Panc1 (cell line): ENCODE results near the gene LGR5. TPM values are rescaled to one million over a fixed set of nuclear protein-coding genes. Genes with fewer than 3 reads are reported as not detected.

ENCODE experiments used
- ATAC-seq: fragments of 200-7000 bp; cut with Tn5 transposase; 2 replicates; pipeline ENCODE4 v1.9.1; 2020; ENCODE audit warnings: mild to moderate bottlenecking, moderate library complexity
- BruUV-seq: library from RNA; stranded (reverse); fragments of 400-500 nt; replicated peaks from 2 replicates; lab custom pipeline; 2021; lab: Mats Ljungman, UMichigan
- CTCF ChIA-PET: fragments of 300-600 bp; sonication (Branson Sonifier 250); formaldehyde crosslinking; loops from one replicate; lab custom pipeline; 2022; ENCODE audit warnings: antibody characterized with exemption; lab: Charles Lee
- POLR2A ChIA-PET: fragments of 300-600 bp; sonication (Branson Sonifier 250); formaldehyde crosslinking; loops from one replicate; lab custom pipeline; 2022; ENCODE audit warnings: antibody characterized with exemption; lab: Charles Lee
- DNase-seq: peaks from one replicate; pipeline ENCODE4 v3.0.0-alpha.2; 2010; ENCODE audit warnings: low read depth, low spot score
- H3K27ac ChIP-seq: 2 replicates; pipeline ENCODE4 v1.5.1; 2011; ENCODE audit warnings: mild to moderate bottlenecking, low read length, inconsistent platforms
- H3K27me3 ChIP-seq: fragments of 200-500 bp; sonication (Bioruptor generic); 2 replicates; pipeline ENCODE4 v1.6.0; 2014; ENCODE audit warnings: low read length, inconsistent platforms; ENCODE audit not compliant: control insufficient read depth, insufficient read depth
- H3K36me3 ChIP-seq: fragments of 200-500 bp; sonication (Bioruptor generic); 2 replicates; pipeline ENCODE4 v1.5.1; 2014; ENCODE audit warnings: inconsistent platforms, mild to moderate bottlenecking, low read length, moderate library complexity; ENCODE audit not compliant: control insufficient read depth, insufficient read depth
- H3K4me1 ChIP-seq: 2 replicates; pipeline ENCODE4 v1.5.1; 2011; ENCODE audit warnings: inconsistent platforms, mild to moderate bottlenecking, low read length, moderate library complexity; ENCODE audit not compliant: control insufficient read depth, insufficient read depth
- H3K4me3 ChIP-seq, 2 experiments: 2 replicates each; pipeline ENCODE4 v1.5.1; 2011 to 2012; ENCODE audit warnings: low read depth in 2 of 2, low read length in 2 of 2, mild to moderate bottlenecking in 2 of 2, inconsistent platforms in 1 of 2, moderate library complexity in 1 of 2
- H3K9me3 ChIP-seq: fragments of 200-500 bp; sonication (Bioruptor generic); 2 replicates; pipeline ENCODE4 v1.5.1; 2014; ENCODE audit warnings: low read depth, mild to moderate bottlenecking, inconsistent platforms, low read length, moderate library complexity; ENCODE audit not compliant: control insufficient read depth, insufficient read depth
- CTCF ChIP-seq: fragments of 450-650 bp; IDR thresholded peaks from 2 replicates; pipeline ENCODE4 v1.5.1; 2017; ENCODE audit warnings: mild to moderate bottlenecking
- POLR2AphosphoS5 ChIP-seq: IDR thresholded peaks from 2 replicates; pipeline ENCODE4 v1.6.1; 2012; ENCODE audit warnings: mild to moderate bottlenecking, low read depth, low read length, moderate library complexity
- REST ChIP-seq, 2 experiments: IDR thresholded peaks; 2 replicates each; pipeline ENCODE4 v1.6.1; 2011 to 2012; ENCODE audit warnings: low read depth in 2 of 2, control low read depth in 1 of 2, low read length in 1 of 2, mild to moderate bottlenecking in 1 of 2, moderate library complexity in 1 of 2; ENCODE audit not compliant: insufficient read depth in 1 of 2
- SIN3A ChIP-seq: IDR thresholded peaks from 2 replicates; pipeline ENCODE4 v1.6.1; 2012; ENCODE audit warnings: low read depth, mild to moderate bottlenecking, low read length, moderate library complexity, borderline replicate concordance; ENCODE audit not compliant: insufficient read depth
- TCF7L2 ChIP-seq: IDR thresholded peaks from 2 replicates; pipeline ENCODE4 v1.6.1; 2011; ENCODE audit warnings: mild to moderate bottlenecking, low read depth, low read length, inconsistent platforms
- in situ Hi-C: cut with HindIII; loops from 2 replicates; pipeline ENCODE4 v1.10.0; 2016; ENCODE audit warnings: low sequenced_read_pairs, low pct_unique_long_range_greater_than_20kb
- intact Hi-C: fragments of 100-400 bp; cut with micrococcal nuclease; formaldehyde crosslinking; loops from one replicate; pipeline ENCODE4 v1.10.0; 2022; ENCODE audit not compliant: unreplicated experiment
- total RNA-seq: library from RNA; stranded (reverse); gene quantifications from one replicate; pipeline ENCODE4 v1.2.1, GENCODE V29; 2021; ENCODE audit not compliant: unreplicated experiment

LGR5 gene
- total RNA-seq, 1 experiment from 2014 or later = 1.9 TPM

GRCh38 chr12:71405884-71406283 is 33.7 kb upstream of the LGR5 start:
- no TSS peak for BruUV-seq
- no peak for TF ChIP-seq TCF7L2
- no peak for TF ChIP-seq REST (IDR thresholded peaks at IDR 0.05; ENCODE audit: insufficient read depth in 1 of 2, low read depth in 2 of 2, low read length in 1 of 2)
- no peak for TF ChIP-seq CTCF
- TF ChIP-seq SIN3A = no peak
- TF ChIP-seq POLR2AphosphoS5 = no peak
- H3K36me3 ChIP-seq = no peaks in the 10 kb centered on the region
- ATAC-seq = no peak
- POLR2A ChIA-PET = no interaction called here
- no peak overlapping the region for H3K4me3 ChIP-seq
- no peaks in the 10 kb centered on the region for H3K9me3 ChIP-seq
- no peaks in the 10 kb centered on the region for H3K27me3 ChIP-seq
- in situ Hi-C loops (no loop called here), intact Hi-C loops (no loop called here)
- CTCF ChIA-PET = no interaction called here
- H3K27ac ChIP-seq = no peak overlapping the region
- DNase-seq = no peak
- no peaks in the 10 kb centered on the region for H3K4me1 ChIP-seq

- BruUV-seq = no TSS peak
- H3K27ac ChIP-seq = no peak overlapping the region
- H3K36me3 ChIP-seq = no peaks in the 10 kb centered on the region
- in situ Hi-C loops = no loop called here
- DNase-seq = no peak
- no peak overlapping the region for H3K4me3 ChIP-seq
- no peaks in the 10 kb centered on the region for H3K9me3 ChIP-seq
- ATAC-seq = no peak
- POLR2A ChIA-PET = no interaction called here
- no peaks in the 10 kb centered on the region for H3K27me3 ChIP-seq
- TF ChIP-seq CTCF = no peak
- TF ChIP-seq SIN3A = no peak
- no peak for TF ChIP-seq TCF7L2
- TF ChIP-seq REST (IDR thresholded peaks at IDR 0.05; ENCODE audit: insufficient read depth in 1 of 2, low read depth in 2 of 2, low read length in 1 of 2) = no peak
- TF ChIP-seq POLR2AphosphoS5 = no peak
- H3K4me1 ChIP-seq = no peaks in the 10 kb centered on the region
- CTCF ChIA-PET = no interaction called here
- intact Hi-C loops = no loop called here
Measured at GRCh38 chr12:71407732-71408131, 31.9 kb upstream of the LGR5 start.
